Endothelial cell (in vitro differentiated cells): ENCODE measurements around the gene DCLK1. TPM values are rescaled to one million over a fixed set of nuclear protein-coding genes. Genes with fewer than 3 reads are reported as not detected.
"Not testable (repeated sequence)": the region's sequence is repeated elsewhere in the genome, so short reads cannot be mapped to it uniquely, and the experiment has no call there.

Source experiments
- DNase-seq: peaks from one replicate; pipeline ENCODE4 v3.0.0; 2021; ENCODE audit warnings: low spot score
- H3K27ac Mint-ChIP-seq: one replicate; pipeline ENCODE4 v1.8.0; 2021; ENCODE audit warnings: mixed read lengths, inconsistent platforms; ENCODE audit not compliant: unreplicated experiment
- H3K27me3 Mint-ChIP-seq: one replicate; pipeline ENCODE4 v1.8.0; 2021; ENCODE audit warnings: mild to moderate bottlenecking, moderate library complexity, mixed read lengths, inconsistent platforms; ENCODE audit not compliant: unreplicated experiment
- H3K36me3 Mint-ChIP-seq: one replicate; pipeline ENCODE4 v1.8.0; 2021; ENCODE audit warnings: mild to moderate bottlenecking, low read depth, mixed read lengths, inconsistent platforms; ENCODE audit not compliant: unreplicated experiment
- H3K4me1 Mint-ChIP-seq: one replicate; pipeline ENCODE4 v1.8.0; 2021; ENCODE audit warnings: mild to moderate bottlenecking, mixed read lengths, inconsistent platforms; ENCODE audit not compliant: unreplicated experiment
- H3K4me3 Mint-ChIP-seq: one replicate; pipeline ENCODE4 v1.8.0; 2021; ENCODE audit warnings: mild to moderate bottlenecking, mixed read lengths, inconsistent platforms; ENCODE audit not compliant: unreplicated experiment
- H3K9me3 Mint-ChIP-seq: one replicate; pipeline ENCODE4 v1.8.0; 2021; ENCODE audit warnings: mixed read lengths, inconsistent platforms; ENCODE audit not compliant: unreplicated experiment
- CTCF ChIP-seq: fragments of 200-600 bp; sonication (generic); IDR thresholded peaks from one replicate; pipeline ENCODE4 v1.5.0; 2021; ENCODE audit warnings: antibody characterized with exemption; ENCODE audit not compliant: unreplicated experiment
- total RNA-seq: library from RNA; stranded (reverse); fragmentation: NEBNext Ultra II Directional; extraction: Animal tissue kit (Norgen Biotek cat#: 25700); gene quantifications from one replicate; pipeline ENCODE4 v1.2.1, GENCODE V29; 2021; ENCODE audit not compliant: unreplicated experiment

Gene DCLK1
- total RNA-seq, 1 donor from 2014 or later, result 1.6 TPM

- H3K27ac Mint-ChIP-seq, result no peak overlapping the region
- H3K4me1 Mint-ChIP-seq, result no peaks in the 10 kb centered on the region
- no peak for DNase-seq
- no peak overlapping the region for H3K4me3 Mint-ChIP-seq
- TF ChIP-seq CTCF, result no peak
- no peaks in the 10 kb centered on the region for H3K36me3 Mint-ChIP-seq
- peaks cover 2% of the 10 kb centered on the region for H3K27me3 Mint-ChIP-seq
- no peaks in the 10 kb centered on the region for H3K9me3 Mint-ChIP-seq
Measured at GRCh38 chr13:35990196-35990595, 141.0 kb downstream of the DCLK1 start.

DNA sequence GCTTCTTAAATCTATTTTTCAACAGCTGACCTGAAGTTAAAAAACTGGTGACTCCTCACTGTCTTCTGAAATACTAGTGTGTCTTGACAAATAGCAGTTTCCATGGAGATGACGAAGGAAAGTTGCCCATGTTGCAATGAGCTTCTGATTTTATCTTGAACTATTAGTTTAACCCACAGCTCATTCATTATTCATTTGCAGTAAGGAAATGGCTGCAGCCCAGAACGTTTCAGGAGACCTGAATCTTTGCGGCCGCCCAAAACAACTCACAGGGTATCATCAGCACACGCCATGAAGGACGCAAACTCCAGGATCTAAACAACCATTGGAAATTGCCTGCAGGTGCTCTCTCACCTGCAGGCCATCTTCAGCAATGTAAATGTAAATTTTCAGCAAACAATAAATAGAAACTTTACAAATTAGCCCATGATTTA, 142.5 kb downstream of the DCLK1 start:
- no peak for TF ChIP-seq CTCF
- Mint-ChIP-seq H3K27ac (no peak overlapping the region), H3K4me3 (no peak overlapping the region), H3K9me3 (no peaks in the 10 kb centered on the region), H3K36me3 (no peaks in the 10 kb centered on the region), H3K4me1 (no peaks in the 10 kb centered on the region), H3K27me3 (peaks cover 4% of the 10 kb centered on the region)
- no peak for DNase-seq

DNA sequence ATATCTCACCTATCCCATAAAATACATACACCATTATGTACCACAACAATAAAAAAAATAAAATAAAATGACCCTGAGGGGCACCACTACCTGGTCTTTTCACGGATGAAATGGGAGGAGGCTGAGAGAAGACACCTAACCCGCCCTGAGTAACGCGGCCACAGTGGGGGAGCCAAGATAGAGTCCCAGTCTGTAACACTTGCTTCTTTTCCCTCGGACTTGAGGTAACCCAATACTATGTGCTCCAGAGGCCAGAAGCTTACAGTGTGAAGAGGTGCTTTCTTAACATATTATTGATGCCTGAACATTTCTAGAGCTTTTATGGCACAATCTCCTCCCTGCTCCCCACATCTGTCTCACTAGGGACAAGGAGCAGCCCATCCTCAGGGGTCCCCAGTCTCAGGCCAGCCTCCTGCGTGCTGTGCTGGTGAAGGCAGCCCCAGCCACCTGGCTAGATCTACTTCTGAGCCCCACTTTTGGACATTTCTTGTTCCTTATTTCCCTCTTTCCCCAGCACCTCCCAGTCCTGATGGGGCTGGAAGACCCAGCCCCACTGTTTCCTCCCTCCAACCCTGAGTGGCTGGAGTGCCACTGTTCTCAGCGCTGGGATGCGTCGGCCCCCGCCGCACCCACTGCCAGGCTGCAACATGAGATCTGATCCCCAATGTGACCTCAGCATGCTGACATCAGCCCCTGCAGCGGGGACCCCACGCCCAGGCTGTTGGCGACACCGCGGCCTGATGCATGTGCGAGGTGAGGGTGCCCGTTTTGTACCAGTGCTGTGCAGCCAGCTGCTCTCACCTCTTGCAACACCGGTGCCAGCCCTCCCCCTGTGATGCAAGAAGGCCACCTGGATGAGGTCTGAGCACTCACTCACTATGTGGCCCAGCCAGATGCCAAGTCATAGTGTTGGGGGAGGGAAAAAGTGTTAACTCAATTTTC, 143.3 kb downstream of the DCLK1 start:
- Mint-ChIP-seq H3K9me3 (no peaks in the 10 kb centered on the region), H3K4me1 (no peaks in the 10 kb centered on the region), H3K4me3 (no peak overlapping the region), H3K27me3 (peaks cover 4% of the 10 kb centered on the region), H3K36me3 (no peaks in the 10 kb centered on the region), H3K27ac (no peak overlapping the region)
- DNase-seq, result no peak
- no peak for TF ChIP-seq CTCF

- no peaks in the 10 kb centered on the region for H3K9me3 Mint-ChIP-seq
- DNase-seq, result no peak
- TF ChIP-seq CTCF, result no peak
- no peak overlapping the region for H3K27ac Mint-ChIP-seq
- no peak overlapping the region for H3K4me3 Mint-ChIP-seq
- H3K36me3 Mint-ChIP-seq, result no peaks in the 10 kb centered on the region
- H3K4me1 Mint-ChIP-seq, result no peaks in the 10 kb centered on the region
- peaks cover 4% of the 10 kb centered on the region for H3K27me3 Mint-ChIP-seq
Measured at GRCh38 chr13:35984776-35985453, 146.3 kb downstream of the DCLK1 start.

GRCh38 chr13:35984287-35984686, 146.9 kb downstream of the DCLK1 start:
- Mint-ChIP-seq H3K9me3 (no peaks in the 10 kb centered on the region), H3K4me1 (no peaks in the 10 kb centered on the region), H3K4me3 (no peak overlapping the region), H3K36me3 (no peaks in the 10 kb centered on the region), H3K27ac (no peak overlapping the region), H3K27me3 (peaks cover 4% of the 10 kb centered on the region)
- no peak for TF ChIP-seq CTCF
- no peak for DNase-seq

- H3K27me3 Mint-ChIP-seq, H3K27ac Mint-ChIP-seq, H3K4me1 Mint-ChIP-seq, H3K9me3 Mint-ChIP-seq, H3K36me3 Mint-ChIP-seq, H3K4me3 Mint-ChIP-seq, DNase-seq: not testable (repeated sequence)
Measured at GRCh38 chr13:35983703-35984102, 147.5 kb downstream of the DCLK1 start.
